Spinal cord (tissue), 10 donors: ENCODE results near the gene SSBP4. TPM values are rescaled to one million over a fixed set of nuclear protein-coding genes. Genes with fewer than 3 reads are reported as not detected.
A peak's percentile ranks its signal among the peaks of the same experiment; 100 is the strongest.

Experiments
- DNase-seq, 6 donors: peaks; one replicate each; pipeline versions ENCODE4 v3.0.0 to v3.0.0-alpha.2; 2013 to 2015; ENCODE audit warnings: low spot score in 6 of 6, low read depth in 4 of 6
- H3K27ac ChIP-seq: one replicate; pipeline ENCODE4 v1.5.1; 2013; ENCODE audit warnings: low read depth, low read length, control low read depth
- H3K27me3 ChIP-seq: one replicate; pipeline ENCODE4 v1.6.1; 2013; ENCODE audit warnings: low read length; ENCODE audit not compliant: control insufficient read depth, insufficient read depth
- H3K36me3 ChIP-seq: one replicate; pipeline ENCODE4 v1.6.1; 2013; ENCODE audit warnings: low read length; ENCODE audit not compliant: control insufficient read depth, insufficient read depth
- H3K4me1 ChIP-seq: one replicate; pipeline ENCODE4 v1.6.1; 2013; ENCODE audit warnings: low read length; ENCODE audit not compliant: control insufficient read depth, insufficient read depth
- H3K4me3 ChIP-seq: one replicate; pipeline ENCODE4 v1.5.1; 2013; ENCODE audit warnings: low read depth, low read length, control low read depth
- H3K9me3 ChIP-seq: one replicate; pipeline ENCODE4 v1.6.1; 2013; ENCODE audit warnings: low read length; ENCODE audit not compliant: control insufficient read depth, insufficient read depth
- WGBS: methylation state at CpG from one replicate; pipeline ENCODE4 v1.1.5; 2013; ENCODE audit warnings: missing lambda C conversion rate; ENCODE audit not compliant: insufficient coverage; 5-methylcytosine and 5-hydroxymethylcytosine counted together
- polyA plus RNA-seq, 2 donors: library from polyadenylated mRNA; unstranded; fragments of 120-200 nt; gene quantifications; one replicate each; pipeline ENCODE4 v1.2.1, GENCODE V29; 2013; ENCODE audit not compliant: insufficient read length in 2 of 2
- total RNA-seq, 2 donors: library from RNA; depleted of rRNA in 1 of 2; stranded (reverse); fragments of 120-200 nt in 1 of 2; fragments of >200 nt in 1 of 2; gene quantifications; one replicate each; pipeline versions ENCODE4 v1.2.3 to v1.2.4, GENCODE V29; 2013 to 2014
- donor health status: healthy.

Gene SSBP4
- total and polyA plus RNA-seq, 4 donors, result 33.5 to 166 (median 128) TPM

DNA sequence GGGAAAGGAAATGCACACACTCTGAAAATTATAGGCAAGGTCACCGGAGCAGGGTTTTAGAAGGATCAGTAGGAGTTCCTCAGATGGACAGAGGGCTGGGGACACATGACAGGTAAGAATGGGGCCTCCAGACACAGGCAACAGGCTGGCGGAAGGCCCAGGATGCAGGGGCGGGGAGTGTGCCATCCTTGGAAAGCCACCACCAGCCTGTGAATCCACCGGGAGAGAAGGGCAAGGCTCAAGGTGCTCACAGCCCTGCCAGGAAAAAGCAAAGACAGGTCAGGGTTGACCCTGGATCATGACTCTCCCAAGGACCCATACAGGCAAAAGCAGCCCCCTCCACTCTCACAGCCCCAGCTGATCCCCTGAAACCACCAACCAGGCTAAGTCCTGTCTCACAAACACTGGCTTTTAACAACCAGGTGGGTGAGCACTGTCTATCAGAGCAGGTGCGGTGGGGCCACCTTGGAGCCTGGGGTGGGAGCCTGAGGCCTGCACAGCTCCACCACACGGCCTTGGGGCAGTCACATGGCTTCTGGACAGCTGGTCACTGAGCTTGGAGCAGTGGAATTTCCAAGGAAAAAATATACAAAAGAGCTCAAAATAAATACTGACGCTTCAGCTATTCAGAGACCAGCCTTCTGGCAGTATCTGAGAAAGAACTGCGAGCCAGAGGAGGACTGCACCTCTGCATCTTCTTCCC, 54.0 kb downstream of the SSBP4 start:
- Histone ChIP-seq H3K27ac (no peak overlapping the region), H3K27me3 (no peaks in the 10 kb centered on the region), H3K4me3 (no peak overlapping the region), H3K4me1 (peaks cover 33% of the 10 kb centered on the region), H3K9me3 (no peaks in the 10 kb centered on the region), H3K36me3 (peaks cover 46% of the 10 kb centered on the region)
- 87% methylated on average over 8 of the region's 8 CpGs for WGBS
- DNase-seq, result no peak

DNA sequence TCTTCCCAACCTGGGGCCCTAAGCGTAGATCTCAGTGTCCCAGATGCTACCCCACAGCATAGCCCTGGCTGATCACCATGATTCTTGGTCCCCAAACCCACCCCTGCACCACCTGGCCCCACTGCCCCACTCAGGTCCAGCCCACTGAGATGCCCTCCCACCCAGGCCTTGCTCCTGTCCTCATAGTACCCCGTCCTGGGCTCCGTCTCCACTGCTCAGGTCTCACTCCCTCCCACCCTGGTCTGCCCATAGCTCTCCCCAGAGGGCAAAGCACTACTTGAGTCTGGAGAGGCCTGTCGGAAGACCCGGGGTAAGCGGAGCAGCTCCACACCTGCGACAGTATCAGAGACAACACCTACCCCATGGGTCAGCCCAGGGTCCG, 54.5 kb downstream of the SSBP4 start:
- H3K9me3 ChIP-seq, result no peaks in the 10 kb centered on the region
- H3K4me3 ChIP-seq, result no peak overlapping the region
- WGBS, result 95% methylated on average over 8 of the region's 8 CpGs
- H3K36me3 ChIP-seq, result peaks cover 48% of the 10 kb centered on the region
- H3K27ac ChIP-seq, result no peak overlapping the region
- no peak for DNase-seq
- peaks cover 39% of the 10 kb centered on the region for H3K4me1 ChIP-seq
- H3K27me3 ChIP-seq, result no peaks in the 10 kb centered on the region

GRCh38 chr19:18474366-18474887, 55.2 kb downstream of the SSBP4 start:
- Histone ChIP-seq H3K4me1 (peaks cover 43% of the 10 kb centered on the region), H3K36me3 (peaks cover 41% of the 10 kb centered on the region), H3K4me3 (no peak overlapping the region), H3K27ac (no peak overlapping the region), H3K27me3 (no peaks in the 10 kb centered on the region), H3K9me3 (no peaks in the 10 kb centered on the region)
- WGBS, result 92% methylated on average over 13 of the region's 13 CpGs
- DNase-seq, result no peak

DNA sequence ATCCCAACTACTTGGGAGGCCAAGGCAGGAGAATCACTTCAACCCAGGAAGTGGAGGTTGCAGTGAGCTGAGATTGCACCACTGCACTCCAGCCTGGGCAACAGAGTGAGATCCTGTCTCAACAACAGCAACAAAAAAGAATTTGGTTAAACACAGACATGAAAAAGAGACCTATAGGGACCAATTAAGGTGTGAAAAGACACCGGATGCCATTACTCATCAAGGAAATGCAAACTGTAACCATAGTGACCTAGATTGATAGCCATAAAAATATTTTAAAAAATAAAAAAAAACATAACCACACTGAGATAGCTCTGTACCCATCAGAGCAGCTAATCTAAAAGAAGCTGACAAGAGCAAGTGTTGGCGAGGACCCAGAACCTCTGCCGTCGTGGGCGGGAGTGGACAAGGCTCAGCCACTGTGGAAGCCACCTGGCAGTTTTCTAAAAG, 55.8 kb downstream of the SSBP4 start:
- H3K9me3 ChIP-seq, result no peaks in the 10 kb centered on the region
- peaks cover 43% of the 10 kb centered on the region for H3K4me1 ChIP-seq
- H3K27ac ChIP-seq, result no peak overlapping the region
- peaks cover 35% of the 10 kb centered on the region for H3K36me3 ChIP-seq
- DNase-seq, result no peak
- WGBS, result 77% methylated on average over 4 of the region's 5 CpGs
- H3K27me3 ChIP-seq, result no peaks in the 10 kb centered on the region
- H3K4me3 ChIP-seq, result no peak overlapping the region

DNA sequence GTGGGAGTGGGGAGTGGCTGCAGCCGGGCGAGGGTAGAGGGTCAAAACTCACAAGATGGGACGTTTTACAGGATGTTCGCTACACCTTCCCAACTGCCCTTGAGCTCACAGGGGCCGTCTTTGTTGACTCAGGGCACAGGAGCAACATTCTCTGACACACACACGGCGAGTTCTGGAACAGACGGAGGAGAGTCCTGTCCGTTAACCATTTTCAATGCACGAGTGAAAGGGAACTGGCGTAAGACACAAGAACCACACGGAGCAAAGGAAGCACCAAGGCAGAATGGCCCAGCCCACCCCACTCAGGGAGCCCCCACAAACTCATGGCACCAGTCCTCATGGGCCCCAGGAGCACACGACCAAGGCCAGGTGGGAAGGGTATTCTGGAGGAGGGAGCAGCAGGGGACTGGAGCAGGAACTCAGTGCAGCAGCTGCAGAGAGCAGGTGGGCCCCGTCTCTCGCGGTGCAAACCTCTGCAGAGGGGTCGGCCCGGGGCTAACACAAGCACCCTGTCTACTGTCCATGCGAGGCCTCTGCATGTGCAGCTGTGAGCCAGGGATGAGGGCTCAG, 56.6 kb downstream of the SSBP4 start:
- Histone ChIP-seq H3K9me3 (no peaks in the 10 kb centered on the region), H3K4me3 (no peak overlapping the region), H3K36me3 (peaks cover 28% of the 10 kb centered on the region), H3K4me1 (peaks cover 44% of the 10 kb centered on the region), H3K27ac (no peak overlapping the region), H3K27me3 (no peaks in the 10 kb centered on the region)
- DNase-seq, result no peak
- 57% methylated on average over 16 of the region's 19 CpGs for WGBS

DNA sequence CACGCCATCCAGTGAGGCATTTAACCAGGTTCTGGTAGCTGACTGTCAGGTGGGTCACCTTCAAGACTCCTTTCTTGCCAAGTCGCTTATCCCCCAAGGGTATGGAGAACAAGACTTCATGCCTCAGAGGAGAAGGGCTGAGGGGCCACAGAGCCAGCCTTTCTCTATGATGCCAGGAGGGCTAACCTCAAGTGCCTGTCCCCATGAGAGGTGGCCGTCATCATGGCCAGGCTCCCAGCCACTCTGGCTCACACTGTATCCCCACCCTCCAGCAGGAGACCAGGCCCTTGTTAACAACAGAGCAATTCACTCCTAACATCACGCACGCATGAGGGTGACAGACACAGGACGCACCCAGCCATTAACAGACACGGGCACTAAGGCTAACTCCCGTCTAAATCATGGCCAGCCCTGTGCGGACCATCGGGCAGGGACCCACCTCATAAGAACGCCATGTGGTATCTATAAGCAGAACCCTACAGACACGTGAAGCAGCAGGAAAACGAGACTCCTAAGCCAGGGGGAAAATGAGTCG, 57.4 kb downstream of the SSBP4 start:
- Histone ChIP-seq H3K9me3 (no peaks in the 10 kb centered on the region), H3K4me1 (peaks cover 46% of the 10 kb centered on the region), H3K27me3 (no peaks in the 10 kb centered on the region), H3K27ac (no peak overlapping the region), H3K36me3 (peaks cover 22% of the 10 kb centered on the region), H3K4me3 (no peak overlapping the region)
- DNase-seq, result no peak
- WGBS, result 94% methylated on average over 14 of the region's 14 CpGs

DNA sequence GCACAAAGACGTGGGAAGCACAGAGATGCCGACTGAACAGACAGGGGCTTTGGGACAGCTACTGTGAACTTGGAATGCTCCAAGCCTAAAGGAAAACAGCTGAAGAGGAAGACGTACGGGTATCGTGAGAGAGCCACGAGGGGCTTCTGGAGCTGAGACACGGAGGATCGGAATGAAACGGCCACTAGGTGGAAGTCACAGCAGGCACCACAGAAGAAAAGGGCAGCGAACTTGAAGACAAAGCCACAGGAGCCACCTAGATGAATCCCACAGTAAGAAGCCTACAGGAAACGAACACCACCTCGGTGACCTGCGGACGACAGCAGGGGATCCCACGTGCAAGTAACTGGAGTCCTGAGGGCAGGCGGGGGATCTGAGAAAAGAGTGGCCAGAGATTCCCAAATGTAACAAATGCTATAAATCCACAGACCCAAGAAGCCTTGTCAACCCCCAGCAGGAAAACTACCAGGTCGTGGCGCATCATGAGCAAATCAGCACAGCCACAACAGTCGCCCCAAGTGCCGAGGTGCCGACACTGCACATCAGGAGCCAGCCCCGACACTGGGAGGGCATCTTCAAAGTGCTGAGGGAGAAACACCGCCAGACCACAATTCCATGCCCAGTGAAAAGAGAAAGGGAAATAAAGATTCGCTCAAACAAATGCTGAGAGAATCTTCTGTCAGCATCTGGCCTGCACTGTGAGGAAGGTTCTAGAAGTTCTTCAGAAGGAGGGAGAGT, 58.0 kb downstream of the SSBP4 start:
- Histone ChIP-seq H3K4me1 (peaks cover 46% of the 10 kb centered on the region), H3K36me3 (peaks cover 20% of the 10 kb centered on the region), H3K4me3 (no peak overlapping the region), H3K27ac (no peak overlapping the region), H3K9me3 (no peaks in the 10 kb centered on the region), H3K27me3 (no peaks in the 10 kb centered on the region)
- WGBS, result 75% methylated on average over 21 of the region's 24 CpGs
- no peak for DNase-seq

- H3K4me1 ChIP-seq, result peaks cover 45% of the 10 kb centered on the region
- peaks cover 14% of the 10 kb centered on the region for H3K36me3 ChIP-seq
- no peak overlapping the region for H3K27ac ChIP-seq
- H3K4me3 ChIP-seq, result no peak overlapping the region
- 81% methylated on average over 8 of the region's 8 CpGs for WGBS
- no peak for DNase-seq
- no peaks in the 10 kb centered on the region for H3K27me3 ChIP-seq
- no peaks in the 10 kb centered on the region for H3K9me3 ChIP-seq
Measured at GRCh38 chr19:18477974-18478373, 58.8 kb downstream of the SSBP4 start.

DNA sequence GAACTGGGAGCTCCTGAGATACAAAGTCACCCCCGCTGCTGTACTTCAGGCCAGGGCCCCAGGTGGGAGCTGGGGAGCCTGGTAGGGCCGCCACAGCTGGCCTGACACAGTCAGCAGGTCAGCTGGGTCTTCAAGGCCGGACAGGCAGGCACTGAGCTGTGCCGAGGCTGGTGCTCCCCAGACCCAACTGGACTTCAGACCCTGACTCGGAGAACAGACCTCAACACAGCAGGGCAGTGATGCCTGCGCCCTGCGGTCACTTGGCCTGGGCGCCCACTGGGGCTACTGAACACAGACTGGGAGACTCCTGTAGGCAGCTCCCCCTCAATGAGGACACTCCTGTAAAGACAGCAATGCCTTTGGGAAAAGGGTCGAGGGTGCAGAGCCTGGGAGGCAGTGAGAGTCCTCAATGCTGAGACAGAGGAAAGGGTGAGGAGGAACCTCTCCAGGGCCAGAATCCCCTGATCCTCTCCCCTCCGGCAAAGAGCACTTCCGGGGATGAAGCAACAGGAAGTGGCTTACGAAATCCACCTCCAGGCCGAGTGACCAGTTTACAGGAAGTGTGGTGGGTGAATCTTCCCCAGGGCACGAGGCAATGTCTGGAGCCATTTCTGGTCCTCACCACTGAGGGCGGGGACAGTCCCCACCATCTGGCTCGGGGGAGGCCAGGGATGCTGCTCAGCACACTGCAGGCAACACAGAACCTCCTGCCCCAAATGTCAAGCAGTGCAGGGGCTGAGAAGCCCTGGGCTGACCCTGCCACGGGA, 59.5 kb downstream of the SSBP4 start:
- peak in 1 of 6 donors; percentile 29 for DNase-seq
- Histone ChIP-seq H3K4me1 (peaks cover 44% of the 10 kb centered on the region), H3K27ac (peak overlapping the region; percentile 40), H3K4me3 (no peak overlapping the region), H3K9me3 (no peaks in the 10 kb centered on the region), H3K36me3 (peaks cover 12% of the 10 kb centered on the region), H3K27me3 (no peaks in the 10 kb centered on the region)
- WGBS, result 82% methylated on average over 13 of the region's 17 CpGs
